Stomach (tissue), 9 donors: ENCODE results near the gene MOG. TPM values are rescaled to one million over a fixed set of nuclear protein-coding genes. Genes with fewer than 3 reads are reported as not detected.

Experiments used
- DNase-seq, 2 donors: peaks; one replicate each; pipeline versions ENCODE4 v3.0.0 to v3.0.0-alpha.2; 2013 to 2019
- H3K27ac ChIP-seq, 5 donors: fragments of 200-600 bp in 4 of 5; sonication (generic) in 4 of 5; one replicate each; pipeline ENCODE4 v1.5.1; 2013 to 2019; ENCODE audit warnings: mild to moderate bottlenecking in 1 of 5, moderate library complexity in 1 of 5
- H3K27me3 ChIP-seq, 3 donors: fragments of 200-600 bp; sonication (generic); one replicate each; pipeline ENCODE4 v1.5.1; 2017 to 2019; ENCODE audit warnings: mixed run types in 1 of 3
- H3K36me3 ChIP-seq, 4 donors: fragments of 200-600 bp; sonication (generic); 1 replicate in 3 of 4; 2 replicates in 1 of 4; pipeline ENCODE4 v1.5.1; 2016 to 2019
- H3K4me1 ChIP-seq, 4 donors: fragments of 200-600 bp; sonication (generic); one replicate each; pipeline ENCODE4 v1.5.1; 2016 to 2019
- H3K4me3 ChIP-seq, 4 donors: fragments of 200-600 bp; sonication (generic) in 3 of 4; one replicate each; pipeline ENCODE4 v1.5.1; 2016 to 2019; ENCODE audit warnings: mild to moderate bottlenecking in 1 of 4
- H3K9me3 ChIP-seq, 4 donors: fragments of 200-600 bp; sonication (generic); one replicate each; pipeline ENCODE4 v1.5.1; 2016 to 2019
- CTCF ChIP-seq, 7 experiments: fragments of 450-650 bp in 4 of 7; fragments of 200-600 bp in 3 of 7; sonication (generic) in 3 of 7; IDR thresholded peaks; one replicate each; pipeline ENCODE4 v1.5.1; 2016 to 2019; ENCODE audit warnings: antibody characterized with exemption in 7 of 7, control low read depth in 2 of 7, mild to moderate bottlenecking in 1 of 7
- EP300 ChIP-seq: sonication (generic); formaldehyde crosslinking; IDR thresholded peaks from one replicate; pipeline ENCODE4 v1.6.1; 2017; ENCODE audit warnings: antibody characterized with exemption
- POLR2A ChIP-seq, 4 donors: fragments of 450-650 bp; IDR thresholded peaks; one replicate each; pipeline ENCODE4 v1.6.1; 2016; ENCODE audit warnings: antibody characterized with exemption in 4 of 4, control low read depth in 2 of 4, mild to moderate bottlenecking in 1 of 4, moderate library complexity in 1 of 4
- POLR2AphosphoS5 ChIP-seq, 3 donors: sonication (generic); formaldehyde crosslinking; IDR thresholded peaks; one replicate each; pipeline ENCODE4 v1.6.1; 2016; ENCODE audit warnings: antibody characterized with exemption in 3 of 3
- WGBS, 5 donors: extraction: QIAGEN DNeasy Blood & Tissue Kit in 3 of 5; methylation state at CpG; one replicate each; pipeline versions ENCODE4 v1.1.5 to v1.1.7; 2013 to 2018; 5-methylcytosine and 5-hydroxymethylcytosine counted together
- intact Hi-C: fragments of 100-400 bp; cut with DNase I; formaldehyde crosslinking; loops from one replicate; pipeline ENCODE4 v1.15.1; 2023; ENCODE audit warnings: low total_unique reads
- polyA plus RNA-seq, 3 donors: library from polyadenylated mRNA; stranded (reverse); fragments of 200-250 nt; gene quantifications; one replicate each; pipeline ENCODE4 v1.2.3, GENCODE V29; 2013
- total RNA-seq, 5 donors: library from RNA; depleted of rRNA; stranded (reverse); fragments of >200 nt; gene quantifications; one replicate each; pipeline versions ENCODE4 v1.1.0 to v1.2.3, GENCODE V29; 2014 to 2016
- donor health status: healthy with polysubstance abuse.
- donor health status: Bipolar disorder and iron deficiency.
- donor health status: healthy.

MOG gene
- total and polyA plus RNA-seq, 8 donors, result not detected

GRCh38 chr6:29663300-29664042 is 6.6 kb downstream of the MOG start:
- no peak for DNase-seq
- intact Hi-C loops, result no loop called here
- Histone ChIP-seq H3K4me1 (no peaks in the 10 kb centered on the region), H3K27ac (no peak overlapping the region), H3K36me3 (no peaks in the 10 kb centered on the region), H3K4me3 (no peak overlapping the region), H3K9me3 (no peaks in the 10 kb centered on the region), H3K27me3 (peaks cover 0 to 55% (median 7%) of the 10 kb centered on the region in 3 donors)
- no peak for TF ChIP-seq POLR2AphosphoS5 (IDR thresholded peaks at IDR 0.05)
- no peak for TF ChIP-seq EP300
- TF ChIP-seq POLR2A (IDR thresholded peaks at IDR 0.05), result no peak
- TF ChIP-seq CTCF (IDR thresholded peaks at IDR 0.05), result no peak
- 25 to 45% (median 33%) methylated on average over 5 of the region's 5 CpGs for WGBS, 5 donors

GRCh38 chr6:29665942-29666825 is 9.3 kb downstream of the MOG start:
- no peaks in the 10 kb centered on the region for H3K36me3 ChIP-seq
- 73 to 82% (median 76%) methylated on average over 8 of the region's 8 CpGs for WGBS, 5 donors
- DNase-seq, result no peak
- no peak overlapping the region for H3K27ac ChIP-seq
- no peaks in the 10 kb centered on the region for H3K9me3 ChIP-seq
- intact Hi-C loops, result no loop called here
- no peaks in the 10 kb centered on the region for H3K4me1 ChIP-seq
- H3K27me3 ChIP-seq, result peaks cover 0 to 56% (median 7%) of the 10 kb centered on the region in 3 donors
- TF ChIP-seq POLR2AphosphoS5 (IDR thresholded peaks at IDR 0.05) (no peak), EP300 (no peak), CTCF (IDR thresholded peaks at IDR 0.05) (no peak), POLR2A (IDR thresholded peaks at IDR 0.05) (no peak)
- no peak overlapping the region for H3K4me3 ChIP-seq

GRCh38 chr6:29666826-29667130 is 9.9 kb downstream of the MOG start:
- intact Hi-C loops, result no loop called here
- DNase-seq, result no peak

More at GRCh38 chr6:29666826-29667130, 9.9 kb downstream of the MOG start:
- Histone ChIP-seq H3K4me3 (no peak overlapping the region), H3K36me3 (no peaks in the 10 kb centered on the region), H3K27me3 (peaks cover 0 to 56% (median 7%) of the 10 kb centered on the region in 3 donors), H3K9me3 (no peaks in the 10 kb centered on the region), H3K27ac (no peak overlapping the region), H3K4me1 (no peaks in the 10 kb centered on the region)
- 62 to 85% (median 72%) methylated on average over 1 of the region's 1 CpG for WGBS, 5 donors
- TF ChIP-seq POLR2A (IDR thresholded peaks at IDR 0.05) (no peak), POLR2AphosphoS5 (IDR thresholded peaks at IDR 0.05) (no peak), CTCF (IDR thresholded peaks at IDR 0.05) (no peak), EP300 (no peak)
